AG04449 (cell line): ENCODE measurements around the gene OR4D11.
"Not testable (repeated sequence)": the region's sequence is repeated elsewhere in the genome, so short reads cannot be mapped to it uniquely, and the experiment has no call there.

Experiments used
- CTCF ChIA-PET: fragments of 350-600 bp; formaldehyde crosslinking; extraction: SDS; loops from one replicate; lab custom pipeline; 2021; ENCODE audit warnings: antibody characterized with exemption; lab: Yijun Ruan, JAX
- POLR2A ChIA-PET: fragments of 400-600, 350-600 bp; formaldehyde crosslinking; extraction: SDS; loops from one replicate; lab custom pipeline; 2020; ENCODE audit warnings: antibody characterized with exemption, inconsistent platforms; lab: Yijun Ruan, JAX
- DNase-seq: peaks from one replicate; pipeline ENCODE4 v3.0.0-alpha.2; 2010; ENCODE audit warnings: low read depth, low spot score
- H3K4me3 ChIP-seq: 2 replicates; pipeline ENCODE4 v1.5.1; 2011; ENCODE audit warnings: low read depth, mild to moderate bottlenecking, control low read depth, low read length
- CTCF ChIP-seq: IDR thresholded peaks from one replicate; pipeline ENCODE4 v1.5.1; 2011; ENCODE audit warnings: mild to moderate bottlenecking, moderate library complexity, low read length, control low read depth, inconsistent platforms; ENCODE audit not compliant: insufficient read depth; ENCODE audit errors: missing control alignments

The OR4D11 gene

GRCh38 chr11:59479906-59480305 is 23.5 kb upstream of the OR4D11 start:
- ChIA-PET CTCF (no interaction called here), POLR2A (no interaction called here)
- no peak for DNase-seq
- no peak for TF ChIP-seq CTCF
- H3K4me3 ChIP-seq, result no peak overlapping the region

- TF ChIP-seq CTCF, result no peak
- H3K4me3 ChIP-seq, result no peak overlapping the region
- no peak for DNase-seq
- CTCF ChIA-PET, result no interaction called here
- POLR2A ChIA-PET, result no interaction called here
Observed at GRCh38 chr11:59480359-59480758, 23.0 kb upstream of the OR4D11 start.

GRCh38 chr11:59501931-59502330 is 1.4 kb upstream of the OR4D11 start:
- no peak for TF ChIP-seq CTCF
- no peak for DNase-seq
- no peak overlapping the region for H3K4me3 ChIP-seq
- POLR2A ChIA-PET, result no interaction called here
- CTCF ChIA-PET, result no interaction called here

GRCh38 chr11:59510941-59511589 is 7.7 kb downstream of the OR4D11 start, which contains the start of gene OR4D9:
TSS of gene OR4D9 (plus strand) at chr11:59511539. CDS start at chr11:59514913, 3,374 bp downstream.
- POLR2A ChIA-PET, result no interaction called here
- no peak for DNase-seq
- CTCF ChIA-PET, result no interaction called here

GRCh38 chr11:59511675-59512074 is 8.3 kb downstream of the OR4D11 start:
- POLR2A ChIA-PET, result no interaction called here
- TF ChIP-seq CTCF, result no peak
- CTCF ChIA-PET, result no interaction called here
- no peak overlapping the region for H3K4me3 ChIP-seq
- no peak for DNase-seq

More at GRCh38 chr11:59510941-59511589, 7.7 kb downstream of the OR4D11 start, which contains the start of gene OR4D9:
- H3K4me3 ChIP-seq, result no peak within 1 kb of the TSS
- TF ChIP-seq CTCF, result no peak

GRCh38 chr11:59520139-59520538 is 16.8 kb downstream of the OR4D11 start:
- CTCF ChIA-PET, POLR2A ChIA-PET, DNase-seq, H3K4me3 ChIP-seq: not testable (repeated sequence)

GRCh38 chr11:59520741-59521140 is 17.4 kb downstream of the OR4D11 start:
- no peak overlapping the region for H3K4me3 ChIP-seq
- no peak for DNase-seq
- ChIA-PET POLR2A (no interaction called here), CTCF (no interaction called here)
- no peak for TF ChIP-seq CTCF
